Measurements from ENCODE around the gene TOMM34. TPM values are rescaled to one million over a fixed set of nuclear protein-coding genes. Genes with fewer than 3 reads are reported as not detected.

Gene TOMM34
- total and polyA plus RNA-seq, 7 experiments from 2014 or later, result 7.0 to 30.2 (median 8.8) TPM

DNA sequence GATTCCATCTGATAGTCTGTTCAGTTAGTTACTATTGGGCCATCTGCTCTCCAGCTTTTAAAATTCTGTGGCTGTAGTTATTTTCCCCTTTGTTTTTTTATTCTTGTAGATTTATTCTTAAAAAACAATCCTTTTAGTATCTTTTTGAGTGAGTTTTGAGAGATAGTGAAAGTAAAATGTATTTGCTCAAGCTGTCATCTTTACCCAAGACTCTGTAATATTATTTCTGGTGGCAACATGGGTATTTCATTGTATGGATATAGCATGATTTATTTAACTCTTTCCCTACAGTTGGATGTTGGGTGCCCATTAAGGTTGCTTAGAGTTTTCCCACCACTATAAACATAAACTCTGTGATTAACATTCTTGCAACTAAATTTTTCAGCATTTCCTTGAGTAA, 30.8 kb upstream of the TOMM34 start:
- Histone ChIP-seq H3K27me3 (ENCODE audit: control insufficient read depth in 2 of 2, insufficient read depth in 2 of 2, low read length in 2 of 2) (no peaks in the 10 kb centered on the region), H3K4me1 (ENCODE audit: control insufficient read depth in 2 of 2, insufficient read depth in 2 of 2, low read length in 2 of 2) (peaks cover 31 to 67% of the 10 kb centered on the region in 2 donors), H3K27ac (ENCODE audit: low read depth, low read length) (peak overlapping the region; percentile 76), H3K9me3 (ENCODE audit: control insufficient read depth in 2 of 3, low read length in 3 of 3) (no peaks in the 10 kb centered on the region), H3K36me3 (ENCODE audit: control insufficient read depth in 2 of 3, insufficient read depth in 3 of 3, low read length in 3 of 3) (peaks cover 9 to 33% (median 22%) of the 10 kb centered on the region in 3 experiments), H3K4me3 (ENCODE audit: low read length) (peak overlapping the region; percentile 42)
- ATAC-seq (no peak), DNase-seq (no peak)
- intact Hi-C loops (cut with micrococcal nuclease), result loop anchor here (1.0 to 5.0 kb wide), 3 partner anchors 12 to 34 kb away; no protein-coding TSS in a partner anchor
- POLR2A ChIA-PET, result interaction anchor here (0.8 to 6.1 kb wide), 5 partner anchors 11 to 26 kb away, joined by 3 to 38 read pairs (median 6); partner anchors contain the start of gene STK4
- Mint-ChIP-seq H3K9me3 (no peaks in the 10 kb centered on the region), H3K27ac (peak overlapping the region; percentile 72 to 96 (median 92)), H3K4me3 (peak overlapping the region; percentile 77 to 95 (median 88)), H3K27me3 (no peaks in the 10 kb centered on the region), H3K4me1 (peaks cover 54 to 97% (median 79%) of the 10 kb centered on the region in 7 donors), H3K36me3 (peaks cover 14 to 48% (median 44%) of the 10 kb centered on the region in 5 donors)
- CTCF ChIA-PET, result interaction anchor here (1.3 to 2.2 kb wide), 2 partner anchors 20 to 21 kb away, joined by 3 to 8 read pairs; no protein-coding TSS in a partner anchor

DNA sequence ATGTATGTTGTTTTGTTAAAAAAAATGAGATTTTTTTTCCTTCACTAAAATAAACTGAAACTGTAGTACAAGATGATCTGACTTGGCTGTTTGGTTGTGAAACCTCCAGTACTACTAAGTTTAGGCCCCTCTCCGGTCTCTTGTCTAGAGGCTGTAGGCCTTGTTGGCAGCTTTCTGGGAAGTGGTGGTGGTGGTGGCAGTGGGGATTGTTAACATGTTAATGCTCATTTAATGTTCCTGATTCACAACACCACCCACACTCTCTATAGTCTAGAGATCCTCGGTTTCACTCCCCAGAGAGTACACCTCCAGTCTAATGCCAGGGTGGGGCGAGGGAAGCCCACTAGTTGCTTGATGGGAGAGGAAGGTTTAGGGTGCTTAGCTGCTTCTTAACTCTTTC, 30.2 kb upstream of the TOMM34 start:
- H3K9me3 ChIP-seq (ENCODE audit: control insufficient read depth in 2 of 3, low read length in 3 of 3), result no peaks in the 10 kb centered on the region
- H3K27ac Mint-ChIP-seq, result peak overlapping the region; percentile 72 to 96 (median 92)
- no peaks in the 10 kb centered on the region for H3K9me3 Mint-ChIP-seq
- ChIA-PET POLR2A (interaction anchor here (0.6 to 6.1 kb wide), 6 partner anchors 11 to 102 kb away, joined by 3 to 38 read pairs (median 6); partner anchors contain the start of gene STK4), CTCF (interaction anchor here (0.8 to 1.4 kb wide), 3 partner anchors 20 to 98 kb away, joined by 3 to 4 read pairs (median 3); no protein-coding TSS in a partner anchor)
- peaks cover 14 to 49% (median 44%) of the 10 kb centered on the region in 5 donors for H3K36me3 Mint-ChIP-seq
- peaks cover 8 to 33% (median 17%) of the 10 kb centered on the region in 3 experiments for H3K36me3 ChIP-seq (ENCODE audit: control insufficient read depth in 2 of 3, insufficient read depth in 3 of 3, low read length in 3 of 3)
- intact Hi-C loops (cut with micrococcal nuclease), result loop anchor here (1.0 to 5.0 kb wide), 3 partner anchors 11 to 33 kb away; no protein-coding TSS in a partner anchor
- DNase-seq (peak in 1 of 9 donors; percentile 56), ATAC-seq (peak; percentile 55)
- no peaks in the 10 kb centered on the region for H3K27me3 Mint-ChIP-seq
- no peaks in the 10 kb centered on the region for H3K27me3 ChIP-seq (ENCODE audit: control insufficient read depth in 2 of 2, insufficient read depth in 2 of 2, low read length in 2 of 2)
- H3K4me3 ChIP-seq (ENCODE audit: low read length), result peak overlapping the region; percentile 42
- peaks cover 35 to 66% of the 10 kb centered on the region in 2 donors for H3K4me1 ChIP-seq (ENCODE audit: control insufficient read depth in 2 of 2, insufficient read depth in 2 of 2, low read length in 2 of 2)
- peak overlapping the region; percentile 76 for H3K27ac ChIP-seq (ENCODE audit: low read depth, low read length)
- H3K4me1 Mint-ChIP-seq, result peaks cover 57 to 97% (median 80%) of the 10 kb centered on the region in 7 donors
- peak overlapping the region; percentile 77 to 95 (median 88) for H3K4me3 Mint-ChIP-seq

DNA sequence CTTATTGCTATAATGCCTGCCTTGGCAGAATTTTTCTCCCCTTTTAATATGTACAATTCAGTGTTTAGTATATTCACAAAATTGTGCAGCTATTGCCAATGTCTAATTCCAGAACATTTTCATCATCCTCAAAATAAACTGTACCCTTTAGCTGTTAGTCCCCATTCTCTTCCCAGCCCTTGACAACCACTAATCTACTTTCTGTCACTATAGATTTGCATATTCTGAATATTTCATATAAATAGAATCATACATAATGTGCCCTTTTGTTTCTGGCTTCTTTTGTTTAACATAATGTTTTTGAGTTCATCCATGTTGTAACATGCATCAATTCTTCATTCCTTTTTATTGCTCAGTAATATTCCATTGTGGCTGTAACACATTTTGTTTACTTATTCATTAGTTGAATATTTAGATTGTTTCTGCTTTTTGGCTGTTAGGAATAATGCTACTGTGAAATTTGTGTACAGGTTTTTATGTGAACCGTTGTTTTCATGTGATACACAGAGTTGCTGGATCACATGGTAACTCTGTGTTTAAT, 28.5 kb upstream of the TOMM34 start:
- H3K4me3 ChIP-seq (ENCODE audit: low read length), result no peak overlapping the region
- ChIA-PET POLR2A (interaction anchor here (0.7 to 6.1 kb wide), 4 partner anchors 9 to 82 kb away, joined by 3 to 38 read pairs (median 9); partner anchors contain the start of gene STK4), CTCF (interaction anchor here (1.2 kb wide), 1 partner anchor 18 kb away, joined by 5 read pairs; no protein-coding TSS in a partner anchor)
- no peak for ATAC-seq
- H3K27ac ChIP-seq (ENCODE audit: low read depth, low read length), result peak overlapping the region; percentile 38
- H3K9me3 ChIP-seq (ENCODE audit: control insufficient read depth in 2 of 3, low read length in 3 of 3), result no peaks in the 10 kb centered on the region
- intact Hi-C loops (cut with micrococcal nuclease), result no loop called here
- Mint-ChIP-seq H3K4me1 (peaks cover 56 to 94% (median 78%) of the 10 kb centered on the region in 7 donors), H3K9me3 (no peaks in the 10 kb centered on the region), H3K4me3 (peak overlapping the region in 7 of 10 donors; percentile 47 to 95 (median 90)), H3K27me3 (no peaks in the 10 kb centered on the region), H3K36me3 (peaks cover 11 to 46% (median 40%) of the 10 kb centered on the region in 5 donors), H3K27ac (peak overlapping the region in 6 of 9 donors; percentile 78 to 93 (median 88))
- peaks cover 44 to 56% of the 10 kb centered on the region in 2 donors for H3K4me1 ChIP-seq (ENCODE audit: control insufficient read depth in 2 of 2, insufficient read depth in 2 of 2, low read length in 2 of 2)
- H3K27me3 ChIP-seq (ENCODE audit: control insufficient read depth in 2 of 2, insufficient read depth in 2 of 2, low read length in 2 of 2), result no peaks in the 10 kb centered on the region
- peaks cover 8 to 38% (median 13%) of the 10 kb centered on the region in 3 experiments for H3K36me3 ChIP-seq (ENCODE audit: control insufficient read depth in 2 of 3, insufficient read depth in 3 of 3, low read length in 3 of 3)
- DNase-seq, result no peak

DNA sequence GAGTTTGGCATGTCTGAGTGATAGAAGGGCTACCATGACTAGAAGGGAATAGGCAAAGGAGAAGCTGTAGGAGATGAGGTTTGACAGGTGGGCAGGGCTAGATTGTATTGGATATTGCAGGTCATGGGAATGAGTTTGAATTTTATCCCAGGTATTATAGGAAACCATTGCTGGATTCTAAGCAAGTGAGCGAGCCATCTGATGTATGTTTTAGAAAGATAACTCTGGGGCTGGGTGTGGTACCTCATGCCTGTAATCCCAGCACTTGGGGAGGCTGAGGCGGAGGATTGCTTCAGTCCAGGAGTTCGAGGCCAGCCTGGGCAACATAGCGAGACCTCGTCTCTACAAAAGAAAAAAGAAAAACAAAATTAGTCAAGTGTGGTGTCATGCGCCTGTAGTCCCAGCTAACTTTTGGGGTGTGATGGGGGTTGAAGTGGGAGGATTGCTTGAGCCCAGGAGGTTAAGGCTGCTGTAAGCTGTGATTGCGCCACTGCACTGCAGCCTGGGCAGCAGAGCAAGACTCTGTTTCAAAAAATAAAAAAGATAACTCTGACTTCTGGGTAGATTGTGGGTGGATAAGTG, 23.0 kb upstream of the TOMM34 start:
- Histone ChIP-seq H3K9me3 (ENCODE audit: control insufficient read depth in 2 of 3, low read length in 3 of 3) (no peaks in the 10 kb centered on the region), H3K4me1 (ENCODE audit: control insufficient read depth in 2 of 2, insufficient read depth in 2 of 2, low read length in 2 of 2) (peaks cover 55 to 59% of the 10 kb centered on the region in 2 donors), H3K4me3 (ENCODE audit: low read length) (no peak overlapping the region), H3K27ac (ENCODE audit: low read depth, low read length) (peak overlapping the region; percentile 98), H3K36me3 (ENCODE audit: control insufficient read depth in 2 of 3, insufficient read depth in 3 of 3, low read length in 3 of 3) (peaks cover 8 to 46% (median 41%) of the 10 kb centered on the region in 3 experiments), H3K27me3 (ENCODE audit: control insufficient read depth in 2 of 2, insufficient read depth in 2 of 2, low read length in 2 of 2) (no peaks in the 10 kb centered on the region)
- DNase-seq, result no peak
- Mint-ChIP-seq H3K27me3 (no peaks in the 10 kb centered on the region), H3K36me3 (peaks cover 18 to 56% (median 47%) of the 10 kb centered on the region in 5 donors), H3K9me3 (no peaks in the 10 kb centered on the region), H3K4me1 (peaks cover 52 to 93% (median 79%) of the 10 kb centered on the region in 7 donors), H3K4me3 (peak overlapping the region in 9 of 10 donors; percentile 26 to 78 (median 60)), H3K27ac (peak overlapping the region in 8 of 9 donors; percentile 82 to 98 (median 97))
- no peak for ATAC-seq
- ChIA-PET POLR2A (interaction anchor here (0.6 to 11.4 kb wide), 3 partner anchors 12 to 168 kb away, joined by 4 to 190 read pairs (median 5); partner anchors contain the start of gene STK4), CTCF (no interaction called here)
- intact Hi-C loops (cut with micrococcal nuclease), result no loop called here

DNA sequence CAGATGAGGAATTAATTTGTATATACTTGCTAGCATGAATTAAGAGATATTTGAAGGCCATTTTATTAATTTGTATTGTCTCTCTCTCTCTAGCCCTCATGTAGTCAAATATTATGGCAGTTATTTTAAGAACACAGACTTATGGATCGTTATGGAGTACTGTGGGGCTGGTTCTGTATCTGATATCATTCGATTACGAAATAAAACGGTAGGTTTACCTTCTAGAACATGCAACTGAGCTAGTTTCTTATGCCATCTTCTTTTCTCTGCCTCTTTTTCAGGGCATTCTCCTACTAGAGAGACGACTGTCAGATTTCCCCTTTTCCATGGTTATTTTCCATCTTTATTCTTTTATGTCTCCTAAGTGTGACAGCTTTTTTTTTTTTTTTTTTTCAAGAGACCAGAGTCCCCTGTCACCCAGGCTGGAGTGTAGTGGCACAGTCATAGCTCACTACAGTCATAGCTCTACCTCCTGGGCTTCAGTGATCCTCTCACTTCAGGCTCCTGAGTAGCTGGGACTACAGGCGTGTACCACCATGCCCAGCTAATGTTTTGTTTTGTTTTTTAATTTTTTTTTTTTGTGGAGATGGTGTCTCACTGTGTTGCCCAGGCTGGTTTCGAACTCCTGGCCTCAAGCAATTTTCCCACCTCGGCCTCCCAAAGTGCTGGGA, 21.7 kb upstream of the TOMM34 start:
- intact Hi-C loops (cut with micrococcal nuclease), result no loop called here
- ATAC-seq (no peak), DNase-seq (no peak)
- Histone ChIP-seq H3K4me3 (ENCODE audit: low read length) (no peak overlapping the region), H3K36me3 (ENCODE audit: control insufficient read depth in 2 of 3, insufficient read depth in 3 of 3, low read length in 3 of 3) (peaks cover 8 to 45% (median 36%) of the 10 kb centered on the region in 3 experiments), H3K4me1 (ENCODE audit: control insufficient read depth in 2 of 2, insufficient read depth in 2 of 2, low read length in 2 of 2) (peaks cover 69 to 70% of the 10 kb centered on the region in 2 donors), H3K9me3 (ENCODE audit: control insufficient read depth in 2 of 3, low read length in 3 of 3) (no peaks in the 10 kb centered on the region), H3K27me3 (ENCODE audit: control insufficient read depth in 2 of 2, insufficient read depth in 2 of 2, low read length in 2 of 2) (no peaks in the 10 kb centered on the region), H3K27ac (ENCODE audit: low read depth, low read length) (peak overlapping the region; percentile 98)
- CTCF ChIA-PET, result interaction anchor here (1.4 kb wide), 1 partner anchor 16 kb away, joined by 5 read pairs; no protein-coding TSS in a partner anchor
- Mint-ChIP-seq H3K27ac (peak overlapping the region; percentile 69 to 98 (median 97)), H3K4me3 (peak overlapping the region in 8 of 10 donors; percentile 41 to 78 (median 57)), H3K9me3 (no peaks in the 10 kb centered on the region), H3K36me3 (peaks cover 18 to 50% (median 49%) of the 10 kb centered on the region in 5 donors), H3K4me1 (peaks cover 59 to 93% (median 81%) of the 10 kb centered on the region in 7 donors), H3K27me3 (no peaks in the 10 kb centered on the region)
- POLR2A ChIA-PET, result interaction anchor here (0.7 to 11.4 kb wide), 5 partner anchors 9 to 119 kb away, joined by 3 to 190 read pairs (median 6); partner anchors contain the start of genes STK4 and TOMM34
